H1 (cell line): Measurements from ENCODE around the gene WDFY4. TPM values are rescaled to one million over a fixed set of nuclear protein-coding genes. Genes with fewer than 3 reads are reported as not detected.
A peak's percentile ranks its signal among the peaks of the same experiment; 100 is the strongest.

ENCODE experiments used
- CTCF ChIA-PET: fragments of 300-600 bp; sonication (Branson Sonifier 250); formaldehyde crosslinking; loops from one replicate; lab custom pipeline; 2021; ENCODE audit not compliant: partially characterized antibody; lab: Charles Lee
- POLR2A ChIA-PET: fragments of 300-600 bp; sonication (Branson Sonifier 250); formaldehyde crosslinking; loops from one replicate; lab custom pipeline; 2021; ENCODE audit warnings: inconsistent platforms; ENCODE audit not compliant: partially characterized antibody; lab: Charles Lee
- DNase-seq, 2 experiments: peaks; one replicate each; pipeline versions ENCODE4 v3.0.0 to v3.0.0-alpha.2; 2010 to 2022; ENCODE audit warnings: low spot score in 2 of 2, low read depth in 1 of 2, mixed read lengths in 1 of 2
- FAIRE-seq: peaks from 2 replicates; lab custom pipeline; 2011; peaks lifted over from hg19 to GRCh38; lab: Jason Lieb, UNC
- H2AFZ ChIP-seq: 2 replicates; pipeline ENCODE4 v1.8.1; 2012; ENCODE audit warnings: low read length, inconsistent platforms
- H2AK5ac ChIP-seq: 2 replicates; pipeline ENCODE4 v1.6.1; 2013; ENCODE audit warnings: low read depth, low read length
- H2BK120ac ChIP-seq: replicated peaks from 2 replicates; pipeline ENCODE3; 2013; ENCODE audit warnings: low read depth, low read length, inconsistent platforms
- H2BK12ac ChIP-seq: 2 replicates; pipeline ENCODE4 v1.6.1; 2013; ENCODE audit warnings: low read depth, low read length
- H2BK15ac ChIP-seq: 2 replicates; pipeline ENCODE4 v1.6.1; 2013; ENCODE audit warnings: low read length
- H2BK20ac ChIP-seq: 2 replicates; pipeline ENCODE4 v1.6.1; 2013; ENCODE audit warnings: low read length
- H2BK5ac ChIP-seq: 2 replicates; pipeline ENCODE4 v1.6.1; 2013; ENCODE audit warnings: low read depth, low read length
- H3K14ac ChIP-seq: 2 replicates; pipeline ENCODE4 v1.6.1; 2013; ENCODE audit warnings: inconsistent platforms; ENCODE audit not compliant: insufficient read length
- H3K18ac ChIP-seq: 2 replicates; pipeline ENCODE4 v1.6.1; 2013; ENCODE audit warnings: low read length; ENCODE audit errors: extremely low read depth
- H3K23ac ChIP-seq: 2 replicates; pipeline ENCODE4 v1.6.1; 2013; ENCODE audit warnings: inconsistent platforms; ENCODE audit not compliant: insufficient read length
- H3K23me2 ChIP-seq: 2 replicates; pipeline ENCODE4 v1.6.1; 2013; ENCODE audit warnings: low read depth, low read length
- H3K27ac ChIP-seq: 2 replicates; pipeline ENCODE4 v1.6.1; 2011; ENCODE audit warnings: low read depth, low read length, inconsistent platforms
- H3K27me3 ChIP-seq, 4 experiments: replicated peaks in 1 of 4; 1 replicate in 1 of 4; 2 replicates in 3 of 4; pipeline versions ENCODE4 v1.6.1 to v1.8.1; 2011 to 2013; ENCODE audit warnings: low read length in 3 of 4, mild to moderate bottlenecking in 3 of 4, inconsistent platforms in 2 of 4, mixed read lengths in 2 of 4, moderate library complexity in 1 of 4; ENCODE audit not compliant: control insufficient read depth in 3 of 4, insufficient read depth in 3 of 4; ENCODE audit errors: extremely low read depth in 1 of 4
- H3K36me3 ChIP-seq, 4 experiments: 2 replicates each; pipeline versions ENCODE4 v1.6.1 to v1.8.1; 2011 to 2013; ENCODE audit warnings: mild to moderate bottlenecking in 4 of 4, low read length in 3 of 4, moderate library complexity in 2 of 4, control low read depth in 1 of 4, inconsistent platforms in 1 of 4; ENCODE audit not compliant: insufficient read depth in 4 of 4, control insufficient read depth in 2 of 4
- H3K4ac ChIP-seq: replicated peaks from 2 replicates; pipeline ENCODE3; 2013; ENCODE audit warnings: low read length, low read depth, mixed read lengths, inconsistent platforms; ENCODE audit not compliant: insufficient read length
- H3K4me1 ChIP-seq, 4 experiments: replicated peaks in 1 of 4; 1 replicate in 1 of 4; 2 replicates in 3 of 4; pipeline versions ENCODE4 v1.6.1 to v1.8.1; 2011 to 2013; ENCODE audit warnings: low read length in 3 of 4, inconsistent platforms in 2 of 4, mixed read lengths in 1 of 4; ENCODE audit not compliant: insufficient read depth in 4 of 4, control insufficient read depth in 3 of 4
- H3K4me2 ChIP-seq, 2 experiments: 2 replicates each; pipeline versions ENCODE4 v1.6.1 to v1.8.1; 2011 to 2013; ENCODE audit warnings: low read depth in 2 of 2, low read length in 2 of 2, control low read depth in 1 of 2, inconsistent platforms in 1 of 2, mild to moderate bottlenecking in 1 of 2; ENCODE audit not compliant: insufficient read depth in 1 of 2
- H3K4me3 ChIP-seq, 4 experiments: fragments of 200-600, 300-600 bp in 1 of 4; sonication (generic), shearing (Covaris generic), sonication (Bioruptor Twin) in 1 of 4; 2 replicates each; pipeline versions ENCODE4 v1.5.1 to v1.8.1; 2011 to 2016; ENCODE audit warnings: low read length in 4 of 4, low read depth in 3 of 4, control low read depth in 2 of 4, inconsistent platforms in 2 of 4, mild to moderate bottlenecking in 2 of 4, mixed read lengths in 1 of 4, moderate library complexity in 1 of 4; ENCODE audit not compliant: insufficient read depth in 2 of 4; ENCODE audit errors: extremely low read depth in 1 of 4
- H3K56ac ChIP-seq: replicated peaks from 2 replicates; pipeline ENCODE3; 2013; ENCODE audit warnings: low read depth, mild to moderate bottlenecking, mixed read lengths, low read length, inconsistent platforms; ENCODE audit not compliant: insufficient read length
- H3K79me1 ChIP-seq: 2 replicates; pipeline ENCODE4 v1.6.1; 2013; ENCODE audit warnings: low read depth, low read length, control low read depth
- H3K79me2 ChIP-seq, 2 experiments: 2 replicates each; pipeline versions ENCODE4 v1.6.1 to v1.8.1; 2012 to 2013; ENCODE audit warnings: low read length in 2 of 2, mild to moderate bottlenecking in 2 of 2, inconsistent platforms in 1 of 2; ENCODE audit not compliant: insufficient read depth in 2 of 2, control insufficient read depth in 1 of 2
- H3K9ac ChIP-seq, 4 experiments: replicated peaks in 1 of 4; 1 replicate in 1 of 4; 2 replicates in 3 of 4; pipeline versions ENCODE4 v1.6.1 to v1.8.1; 2011 to 2013; ENCODE audit warnings: low read depth in 3 of 4, low read length in 3 of 4, control low read depth in 2 of 4, mild to moderate bottlenecking in 2 of 4, moderate library complexity in 2 of 4, inconsistent platforms in 1 of 4; ENCODE audit errors: extremely low read depth in 1 of 4
- H3K9me3 ChIP-seq, 2 experiments: 2 replicates each; pipeline versions ENCODE4 v1.6.1 to v1.8.1; 2012 to 2013; ENCODE audit warnings: mild to moderate bottlenecking in 2 of 2, moderate library complexity in 2 of 2, control low read depth in 1 of 2, inconsistent platforms in 1 of 2, low read depth in 1 of 2, low read length in 1 of 2, mixed read lengths in 1 of 2; ENCODE audit not compliant: insufficient read depth in 2 of 2
- H4K20me1 ChIP-seq, 2 experiments: replicated peaks in 1 of 2; 2 replicates each; pipeline versions ENCODE3 to v1.8.1; 2011 to 2013; ENCODE audit warnings: inconsistent platforms in 2 of 2, low read length in 2 of 2, mild to moderate bottlenecking in 1 of 2; ENCODE audit not compliant: insufficient read depth in 2 of 2, control insufficient read depth in 1 of 2
- H4K5ac ChIP-seq: 2 replicates; pipeline ENCODE4 v1.6.1; 2013; ENCODE audit warnings: low read length, low read depth, mixed read lengths, inconsistent platforms; ENCODE audit not compliant: insufficient read length
- H4K8ac ChIP-seq: 2 replicates; pipeline ENCODE4 v1.8.0; 2013; ENCODE audit warnings: mild to moderate bottlenecking, moderate library complexity, low read length, inconsistent platforms; ENCODE audit not compliant: insufficient read depth; ENCODE audit errors: extremely low read depth
- H4K91ac ChIP-seq: replicated peaks from 2 replicates; pipeline ENCODE3; 2013; ENCODE audit warnings: low read length, mixed read lengths, inconsistent platforms; ENCODE audit not compliant: insufficient read length
- KDM4A ChIP-seq: IDR thresholded peaks from one replicate; pipeline ENCODE4 v1.7.1; 2012; ENCODE audit warnings: low read depth, mild to moderate bottlenecking, moderate library complexity, low read length, inconsistent platforms; ENCODE audit not compliant: severe bottlenecking
- NRF1 ChIP-seq: IDR thresholded peaks from 2 replicates; pipeline ENCODE4 v1.6.1; 2011; ENCODE audit warnings: mild to moderate bottlenecking, low read depth, low read length, improper control_type of control experiment
- TAF7 ChIP-seq: optimal IDR thresholded peaks from 2 replicates; pipeline ENCODE3; 2011; ENCODE audit warnings: low read depth, mild to moderate bottlenecking, inconsistent platforms, low read length, moderate library complexity, borderline replicate concordance
- TCF12 ChIP-seq: IDR thresholded peaks from 2 replicates; pipeline ENCODE4 v1.6.1; 2011; ENCODE audit warnings: low read depth, mild to moderate bottlenecking, low read length
- WGBS, 2 experiments: shearing (Covaris generic) in 1 of 2; methylation state at CpG; one replicate each; pipeline versions ENCODE4 v1.1.6 to v1.1.7; 2013 to 2015; ENCODE audit warnings: low lambda C conversion rate in 2 of 2, mixed read lengths in 2 of 2, inconsistent platforms in 1 of 2, low coverage in 1 of 2, missing lambda C conversion rate in 1 of 2; ENCODE audit not compliant: insufficient replicate concordance in 2 of 2, insufficient coverage in 1 of 2, insufficient read length in 1 of 2; ENCODE audit errors: extremely low coverage in 1 of 2, missing lambda C conversion rate in 1 of 2; 5-methylcytosine and 5-hydroxymethylcytosine counted together
- polyA plus RNA-seq, 7 experiments: library from polyadenylated mRNA; depleted of rRNA in 3 of 7; stranded (reverse) in 5 of 7; unstranded in 2 of 7; fragments of >200 nt in 5 of 7; fragments of 200-250 nt in 2 of 7; gene quantifications; 1 replicate in 5 of 7; 2 replicates in 1 of 7; 4 replicates in 1 of 7; pipeline versions ENCODE4 v1.2.1 to v1.2.3, GENCODE V29; 2011 to 2013; ENCODE audit warnings: missing spikeins in 2 of 7, mixed read lengths in 2 of 7
- total RNA-seq: library from RNA; stranded (reverse); fragmentation: NEBNext Ultra II Directional; extraction: Animal tissue kit (Norgen Biotek cat#: 25700); gene quantifications from 2 replicates; pipeline ENCODE4 v1.2.1, GENCODE V29; 2021

WDFY4 gene
- total and polyA plus RNA-seq, 2 of the 8 experiments (the other 6 are each of a cell fraction or from before 2014, with no cell fraction given): not detected

DNA sequence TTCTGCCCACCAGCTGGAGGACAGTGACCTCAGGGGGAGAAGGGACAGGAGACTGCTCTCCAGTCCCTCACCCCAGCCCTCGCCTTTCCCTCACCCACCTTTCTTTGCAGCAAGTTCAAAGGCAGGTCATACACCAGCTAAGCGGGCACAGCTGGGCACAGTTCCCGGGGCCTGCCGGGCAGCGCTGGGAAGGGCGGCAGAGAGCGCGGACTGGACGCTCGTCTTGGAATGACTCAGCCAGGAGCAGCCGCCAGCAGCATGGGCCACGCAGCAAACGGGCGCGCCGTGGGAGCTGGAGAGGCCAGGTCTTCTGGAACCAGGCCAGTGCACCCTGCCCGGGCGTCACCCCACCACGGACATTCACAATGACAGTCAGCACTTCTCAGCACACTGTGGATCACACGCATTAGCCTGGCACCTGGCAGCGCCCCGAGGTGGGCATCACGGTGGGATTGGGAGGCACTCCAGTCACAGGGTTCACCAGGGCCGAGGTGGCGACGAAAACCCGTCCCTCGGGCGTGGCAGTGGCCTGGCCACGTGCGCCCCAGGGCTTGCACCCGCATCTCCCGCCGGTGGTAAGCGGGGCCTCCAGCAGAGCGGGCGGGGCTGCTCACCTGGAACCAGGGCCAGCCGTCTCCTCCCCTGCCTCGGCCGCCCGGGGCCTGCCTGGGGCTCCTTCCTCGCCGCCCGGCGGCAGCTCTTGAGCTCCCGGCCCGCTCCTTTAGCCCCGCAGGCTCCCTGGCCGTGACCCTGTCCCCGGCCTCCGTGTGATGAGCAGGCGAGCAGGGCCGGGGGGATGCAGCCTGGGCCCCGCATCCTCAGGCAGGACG, 29.0 kb upstream of the WDFY4 start:
- Histone ChIP-seq H3K23ac (no peak overlapping the region), H2AFZ (peak overlapping the region; percentile 69; the same call in 1 of the 2 replicates), H3K79me1 (no peaks in the 10 kb centered on the region), H2BK20ac (no peak overlapping the region; the same call in 1 of the 2 replicates), H2BK15ac (peak overlapping the region; percentile 46; the same call in 1 of the 2 replicates), H3K4me1 (peaks cover 0 to 12% (median 5%) of the 10 kb centered on the region in 4 experiments; a peak in 5 of 7 replicates), H3K18ac (peak overlapping the region; percentile 15; the same call in 1 of the 2 replicates), H2BK120ac (no peak overlapping the region), H3K9ac (no peak overlapping the region), H4K91ac (peak overlapping the region; percentile 78), H4K20me1 (no peaks in the 10 kb centered on the region), H3K27me3 (peaks cover 0 to 20% (median 9%) of the 10 kb centered on the region in 4 experiments; a peak in 5 of 7 replicates), H3K79me2 (no peaks in the 10 kb centered on the region), H2BK5ac (no peak overlapping the region), H4K8ac (peak overlapping the region; percentile 65; the same call in 1 of the 2 replicates), H3K9me3 (no peaks in the 10 kb centered on the region), H2BK12ac (peak overlapping the region; percentile 81; the same call in 1 of the 2 replicates), H3K36me3 (no peaks in the 10 kb centered on the region), H3K56ac (no peak overlapping the region), H2AK5ac (no peak overlapping the region), H3K4me3 (peak overlapping the region in 3 of 4 experiments; percentile 18 to 54 (median 29); a peak in 5 of 8 replicates), H3K23me2 (no peaks in the 10 kb centered on the region; the same call in 1 of the 2 replicates), H3K14ac (no peak overlapping the region), H4K5ac (no peak overlapping the region), H3K27ac (no peak overlapping the region), H3K4ac (no peak overlapping the region), H3K4me2 (peak overlapping the region in 1 of 2 experiments; percentile 88; a peak in 3 of 4 replicates)
- ChIA-PET CTCF (interaction anchor here (0.6 to 6.7 kb wide), 71 partner anchors 8 to 739 kb away, joined by 3 to 105 read pairs (median 5); partner anchors contain the start of gene C10orf71), POLR2A (no interaction called here)
- 59% methylated on average over 47 of the region's 55 CpGs; no CpG with 5 or more reads in 1 of the 2 experiments for WGBS, 2 experiments
- DNase-seq: peak in 1 of 2 experiments; percentile 68
- TF ChIP-seq NRF1 (no peak), TCF12 (no peak), TAF7 (no peak), KDM4A (peak; percentile 22)
- FAIRE-seq: no peak
